ENCODE results near the gene APOO.

- TF ChIP-seq CTCF (IDR thresholded peaks at IDR 0.05), result no peak
- TF ChIP-seq ZFX (IDR thresholded peaks at IDR 0.05; ENCODE audit: borderline replicate concordance), result no peak
These were observed 27.4 kb upstream of the APOO start for GRCh38 chrX:23935106-23935505.
